ENCODE measurements around the gene PLCD3.

DNA sequence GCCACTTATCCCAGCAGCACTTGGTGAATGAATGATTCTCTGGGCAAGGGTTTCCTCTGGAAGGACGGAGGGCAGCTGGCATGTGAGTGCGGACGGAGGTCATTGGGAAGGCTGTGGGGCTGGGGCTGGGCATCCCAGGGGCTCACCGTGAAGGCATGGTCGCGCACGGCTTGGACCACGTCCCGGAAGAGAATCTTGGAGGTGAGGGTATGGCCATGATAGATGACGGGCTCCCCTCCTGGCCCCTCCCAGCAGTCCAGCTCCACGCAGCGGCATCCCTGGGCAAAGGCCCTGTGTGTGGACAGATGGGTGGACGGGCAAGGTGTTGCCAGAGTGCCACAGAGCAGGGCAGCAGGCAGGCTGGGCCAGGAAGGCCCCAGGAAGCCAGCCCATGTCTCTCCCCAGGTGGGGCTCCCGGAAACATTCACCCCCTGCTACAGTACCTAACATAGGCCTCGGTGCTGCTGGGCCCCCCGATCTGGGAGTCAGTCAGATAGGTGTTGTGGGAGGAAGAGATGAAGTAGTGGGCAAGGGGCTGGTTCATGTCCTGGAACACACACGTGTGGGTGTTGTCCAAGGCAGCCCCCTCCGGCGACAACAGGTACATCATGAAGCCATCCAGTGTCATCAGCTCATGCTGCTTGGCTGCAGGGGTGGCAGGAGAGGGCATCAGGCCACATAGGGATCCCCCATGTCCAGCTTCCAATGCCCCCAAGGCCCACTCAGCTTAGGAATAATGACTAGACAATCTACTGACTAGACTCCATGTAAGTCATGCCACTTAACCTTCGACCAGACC, 14.3 kb downstream of the PLCD3 start:
- TF ChIP-seq POLR2A (IDR thresholded peaks at IDR 0.05; ENCODE audit: low read depth, low read length) (no peak), TAF1 (IDR thresholded peaks at IDR 0.05; ENCODE audit: low read depth, low read length) (no peak), POLR2AphosphoS5 (IDR thresholded peaks at IDR 0.05; ENCODE audit: low read depth, low read length) (no peak), POU2F2 (IDR thresholded peaks at IDR 0.05; ENCODE audit: low read depth, low read length) (no peak), SPI1 (IDR thresholded peaks at IDR 0.05; ENCODE audit: low read depth, low read length) (no peak)
